NCI-H524 treated with DMSO at 0.1 percent for 48 hours (cell line): Measurements from ENCODE around the gene PUDP.
"Not testable (repeated sequence)": the region's sequence is repeated elsewhere in the genome, so short reads cannot be mapped to it uniquely, and the experiment has no call there.

Experiments used
- DNase-seq: peaks from one replicate; lab custom pipeline; 2025; lab: John Stamatoyannopoulos, UW

The PUDP gene

GRCh38 chrX:7072856-7073255 lies 75.1 kb downstream of the PUDP start:
- DNase-seq = no peak

- no peak for DNase-seq
Observed at GRCh38 chrX:7071390-7071789, 76.6 kb downstream of the PUDP start.

- no peak for DNase-seq
Observed at GRCh38 chrX:7069556-7069955, 78.4 kb downstream of the PUDP start.

- no peak for DNase-seq
Observed at GRCh38 chrX:7068939-7069367, 79.0 kb downstream of the PUDP start.

- no peak for DNase-seq
Observed at GRCh38 chrX:7067256-7067655, 80.7 kb downstream of the PUDP start.

GRCh38 chrX:7065473-7065872 lies 82.5 kb downstream of the PUDP start:
- DNase-seq = no peak

GRCh38 chrX:7062903-7063302 lies 85.0 kb downstream of the PUDP start:
- no peak for DNase-seq

- no peak for DNase-seq
Observed at GRCh38 chrX:7062276-7062675, 85.7 kb downstream of the PUDP start.

GRCh38 chrX:7061429-7061828 lies 86.5 kb downstream of the PUDP start:
- DNase-seq = no peak

GRCh38 chrX:7060444-7060843 lies 87.5 kb downstream of the PUDP start:
- DNase-seq = no peak

- no peak for DNase-seq
Observed at GRCh38 chrX:7059859-7060258, 88.1 kb downstream of the PUDP start.

- no peak for DNase-seq
Observed at GRCh38 chrX:7059214-7059838, 88.6 kb downstream of the PUDP start.

GRCh38 chrX:7055386-7056137 lies 92.4 kb downstream of the PUDP start:
- no peak for DNase-seq

GRCh38 chrX:7054219-7055216 lies 93.4 kb downstream of the PUDP start:
- DNase-seq = no peak

- no peak for DNase-seq
Observed at GRCh38 chrX:7052541-7052940, 95.4 kb downstream of the PUDP start.

GRCh38 chrX:7050271-7050670 lies 97.7 kb downstream of the PUDP start:
- no peak for DNase-seq

GRCh38 chrX:7047951-7048350 lies 100.0 kb downstream of the PUDP start:
- DNase-seq = no peak

GRCh38 chrX:7045238-7045955 lies 102.6 kb downstream of the PUDP start:
- no peak for DNase-seq

- DNase-seq = not testable (repeated sequence)
Observed at GRCh38 chrX:7043796-7044433, 104.0 kb downstream of the PUDP start.

GRCh38 chrX:7028246-7028645 lies 119.7 kb downstream of the PUDP start:
- no peak for DNase-seq

GRCh38 chrX:7027071-7027470 lies 120.9 kb downstream of the PUDP start:
- no peak for DNase-seq
